Hepatocyte (in vitro differentiated cells): ENCODE results near the gene CACNA1F.

ENCODE experiments used
- EZH2 ChIP-seq: fragments of 200-600 bp; sonication (generic); IDR thresholded peaks from 2 replicates; pipeline ENCODE4 v1.6.1; 2016; ENCODE audit warnings: antibody characterized with exemption, mild to moderate bottlenecking, borderline replicate concordance
- EZH2phosphoT487 ChIP-seq: fragments of 200-600 bp; sonication (generic); IDR thresholded peaks from one replicate; pipeline ENCODE4 v1.6.1; 2018; ENCODE audit warnings: antibody characterized with exemption, mild to moderate bottlenecking, low read depth, moderate library complexity; ENCODE audit not compliant: unreplicated experiment, severe bottlenecking
- TF ChIP-seq, protein P1 (sequence below): fragments of 200-600 bp; sonication (generic); IDR thresholded peaks from 2 replicates; pipeline ENCODE4 v1.5.1; 2016; ENCODE audit warnings: antibody characterized with exemption, mild to moderate bottlenecking; ENCODE audit not compliant: poor library complexity

- TF ChIP-seq, protein P1, sequence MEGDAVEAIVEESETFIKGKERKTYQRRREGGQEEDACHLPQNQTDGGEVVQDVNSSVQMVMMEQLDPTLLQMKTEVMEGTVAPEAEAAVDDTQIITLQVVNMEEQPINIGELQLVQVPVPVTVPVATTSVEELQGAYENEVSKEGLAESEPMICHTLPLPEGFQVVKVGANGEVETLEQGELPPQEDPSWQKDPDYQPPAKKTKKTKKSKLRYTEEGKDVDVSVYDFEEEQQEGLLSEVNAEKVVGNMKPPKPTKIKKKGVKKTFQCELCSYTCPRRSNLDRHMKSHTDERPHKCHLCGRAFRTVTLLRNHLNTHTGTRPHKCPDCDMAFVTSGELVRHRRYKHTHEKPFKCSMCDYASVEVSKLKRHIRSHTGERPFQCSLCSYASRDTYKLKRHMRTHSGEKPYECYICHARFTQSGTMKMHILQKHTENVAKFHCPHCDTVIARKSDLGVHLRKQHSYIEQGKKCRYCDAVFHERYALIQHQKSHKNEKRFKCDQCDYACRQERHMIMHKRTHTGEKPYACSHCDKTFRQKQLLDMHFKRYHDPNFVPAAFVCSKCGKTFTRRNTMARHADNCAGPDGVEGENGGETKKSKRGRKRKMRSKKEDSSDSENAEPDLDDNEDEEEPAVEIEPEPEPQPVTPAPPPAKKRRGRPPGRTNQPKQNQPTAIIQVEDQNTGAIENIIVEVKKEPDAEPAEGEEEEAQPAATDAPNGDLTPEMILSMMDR = no peak
- TF ChIP-seq EZH2 (no peak), EZH2phosphoT487 (no peak)
Observed at GRCh38 chrX:49257074-49257790, 24.1 kb upstream of the CACNA1F start.
